H1 (cell line): ENCODE data around the gene RELL2. TPM values are rescaled to one million over a fixed set of nuclear protein-coding genes. Genes with fewer than 3 reads are reported as not detected.

Experiments used
- CTCF ChIA-PET: fragments of 300-600 bp; sonication (Branson Sonifier 250); formaldehyde crosslinking; loops from one replicate; lab custom pipeline; 2021; ENCODE audit not compliant: partially characterized antibody; lab: Charles Lee
- POLR2A ChIA-PET: fragments of 300-600 bp; sonication (Branson Sonifier 250); formaldehyde crosslinking; loops from one replicate; lab custom pipeline; 2021; ENCODE audit warnings: inconsistent platforms; ENCODE audit not compliant: partially characterized antibody; lab: Charles Lee
- DNase-seq, 2 experiments: peaks; one replicate each; pipeline versions ENCODE4 v3.0.0 to v3.0.0-alpha.2; 2010 to 2022; ENCODE audit warnings: low spot score in 2 of 2, low read depth in 1 of 2, mixed read lengths in 1 of 2
- FAIRE-seq: peaks from 2 replicates; lab custom pipeline; 2011; peaks lifted over from hg19 to GRCh38; lab: Jason Lieb, UNC
- H2AFZ ChIP-seq: 2 replicates; pipeline ENCODE4 v1.8.1; 2012; ENCODE audit warnings: low read length, inconsistent platforms
- H2AK5ac ChIP-seq: 2 replicates; pipeline ENCODE4 v1.6.1; 2013; ENCODE audit warnings: low read depth, low read length
- H2BK120ac ChIP-seq: replicated peaks from 2 replicates; pipeline ENCODE3; 2013; ENCODE audit warnings: low read depth, low read length, inconsistent platforms
- H2BK12ac ChIP-seq: 2 replicates; pipeline ENCODE4 v1.6.1; 2013; ENCODE audit warnings: low read depth, low read length
- H2BK15ac ChIP-seq: 2 replicates; pipeline ENCODE4 v1.6.1; 2013; ENCODE audit warnings: low read length
- H2BK20ac ChIP-seq: 2 replicates; pipeline ENCODE4 v1.6.1; 2013; ENCODE audit warnings: low read length
- H2BK5ac ChIP-seq: 2 replicates; pipeline ENCODE4 v1.6.1; 2013; ENCODE audit warnings: low read depth, low read length
- H3K14ac ChIP-seq: 2 replicates; pipeline ENCODE4 v1.6.1; 2013; ENCODE audit warnings: inconsistent platforms; ENCODE audit not compliant: insufficient read length
- H3K18ac ChIP-seq: 2 replicates; pipeline ENCODE4 v1.6.1; 2013; ENCODE audit warnings: low read length; ENCODE audit errors: extremely low read depth
- H3K23ac ChIP-seq: 2 replicates; pipeline ENCODE4 v1.6.1; 2013; ENCODE audit warnings: inconsistent platforms; ENCODE audit not compliant: insufficient read length
- H3K23me2 ChIP-seq: 2 replicates; pipeline ENCODE4 v1.6.1; 2013; ENCODE audit warnings: low read depth, low read length
- H3K27ac ChIP-seq: 2 replicates; pipeline ENCODE4 v1.6.1; 2011; ENCODE audit warnings: low read depth, low read length, inconsistent platforms
- H3K27me3 ChIP-seq, 4 experiments: replicated peaks in 1 of 4; 1 replicate in 1 of 4; 2 replicates in 3 of 4; pipeline versions ENCODE4 v1.6.1 to v1.8.1; 2011 to 2013; ENCODE audit warnings: low read length in 3 of 4, mild to moderate bottlenecking in 3 of 4, inconsistent platforms in 2 of 4, mixed read lengths in 2 of 4, moderate library complexity in 1 of 4; ENCODE audit not compliant: control insufficient read depth in 3 of 4, insufficient read depth in 3 of 4; ENCODE audit errors: extremely low read depth in 1 of 4
- H3K36me3 ChIP-seq, 4 experiments: 2 replicates each; pipeline versions ENCODE4 v1.6.1 to v1.8.1; 2011 to 2013; ENCODE audit warnings: mild to moderate bottlenecking in 4 of 4, low read length in 3 of 4, moderate library complexity in 2 of 4, control low read depth in 1 of 4, inconsistent platforms in 1 of 4; ENCODE audit not compliant: insufficient read depth in 4 of 4, control insufficient read depth in 2 of 4
- H3K4ac ChIP-seq: replicated peaks from 2 replicates; pipeline ENCODE3; 2013; ENCODE audit warnings: low read length, low read depth, mixed read lengths, inconsistent platforms; ENCODE audit not compliant: insufficient read length
- H3K4me1 ChIP-seq, 4 experiments: replicated peaks in 1 of 4; 1 replicate in 1 of 4; 2 replicates in 3 of 4; pipeline versions ENCODE4 v1.6.1 to v1.8.1; 2011 to 2013; ENCODE audit warnings: low read length in 3 of 4, inconsistent platforms in 2 of 4, mixed read lengths in 1 of 4; ENCODE audit not compliant: insufficient read depth in 4 of 4, control insufficient read depth in 3 of 4
- H3K4me2 ChIP-seq, 2 experiments: 2 replicates each; pipeline versions ENCODE4 v1.6.1 to v1.8.1; 2011 to 2013; ENCODE audit warnings: low read depth in 2 of 2, low read length in 2 of 2, control low read depth in 1 of 2, inconsistent platforms in 1 of 2, mild to moderate bottlenecking in 1 of 2; ENCODE audit not compliant: insufficient read depth in 1 of 2
- H3K4me3 ChIP-seq, 4 experiments: fragments of 200-600, 300-600 bp in 1 of 4; sonication (generic), shearing (Covaris generic), sonication (Bioruptor Twin) in 1 of 4; 2 replicates each; pipeline versions ENCODE4 v1.5.1 to v1.8.1; 2011 to 2016; ENCODE audit warnings: low read length in 4 of 4, low read depth in 3 of 4, control low read depth in 2 of 4, inconsistent platforms in 2 of 4, mild to moderate bottlenecking in 2 of 4, mixed read lengths in 1 of 4, moderate library complexity in 1 of 4; ENCODE audit not compliant: insufficient read depth in 2 of 4; ENCODE audit errors: extremely low read depth in 1 of 4
- H3K56ac ChIP-seq: replicated peaks from 2 replicates; pipeline ENCODE3; 2013; ENCODE audit warnings: low read depth, mild to moderate bottlenecking, mixed read lengths, low read length, inconsistent platforms; ENCODE audit not compliant: insufficient read length
- H3K79me1 ChIP-seq: 2 replicates; pipeline ENCODE4 v1.6.1; 2013; ENCODE audit warnings: low read depth, low read length, control low read depth
- H3K79me2 ChIP-seq, 2 experiments: 2 replicates each; pipeline versions ENCODE4 v1.6.1 to v1.8.1; 2012 to 2013; ENCODE audit warnings: low read length in 2 of 2, mild to moderate bottlenecking in 2 of 2, inconsistent platforms in 1 of 2; ENCODE audit not compliant: insufficient read depth in 2 of 2, control insufficient read depth in 1 of 2
- H3K9ac ChIP-seq, 4 experiments: replicated peaks in 1 of 4; 1 replicate in 1 of 4; 2 replicates in 3 of 4; pipeline versions ENCODE4 v1.6.1 to v1.8.1; 2011 to 2013; ENCODE audit warnings: low read depth in 3 of 4, low read length in 3 of 4, control low read depth in 2 of 4, mild to moderate bottlenecking in 2 of 4, moderate library complexity in 2 of 4, inconsistent platforms in 1 of 4; ENCODE audit errors: extremely low read depth in 1 of 4
- H3K9me3 ChIP-seq, 2 experiments: 2 replicates each; pipeline versions ENCODE4 v1.6.1 to v1.8.1; 2012 to 2013; ENCODE audit warnings: mild to moderate bottlenecking in 2 of 2, moderate library complexity in 2 of 2, control low read depth in 1 of 2, inconsistent platforms in 1 of 2, low read depth in 1 of 2, low read length in 1 of 2, mixed read lengths in 1 of 2; ENCODE audit not compliant: insufficient read depth in 2 of 2
- H4K20me1 ChIP-seq, 2 experiments: replicated peaks in 1 of 2; 2 replicates each; pipeline versions ENCODE3 to v1.8.1; 2011 to 2013; ENCODE audit warnings: inconsistent platforms in 2 of 2, low read length in 2 of 2, mild to moderate bottlenecking in 1 of 2; ENCODE audit not compliant: insufficient read depth in 2 of 2, control insufficient read depth in 1 of 2
- H4K5ac ChIP-seq: 2 replicates; pipeline ENCODE4 v1.6.1; 2013; ENCODE audit warnings: low read length, low read depth, mixed read lengths, inconsistent platforms; ENCODE audit not compliant: insufficient read length
- H4K8ac ChIP-seq: 2 replicates; pipeline ENCODE4 v1.8.0; 2013; ENCODE audit warnings: mild to moderate bottlenecking, moderate library complexity, low read length, inconsistent platforms; ENCODE audit not compliant: insufficient read depth; ENCODE audit errors: extremely low read depth
- H4K91ac ChIP-seq: replicated peaks from 2 replicates; pipeline ENCODE3; 2013; ENCODE audit warnings: low read length, mixed read lengths, inconsistent platforms; ENCODE audit not compliant: insufficient read length
- BACH1 ChIP-seq: IDR thresholded peaks from 2 replicates; pipeline ENCODE4 v1.6.1; 2012; ENCODE audit warnings: low read length, improper control_type of control experiment
- BCL11A ChIP-seq, 2 experiments: IDR thresholded peaks; one replicate each; pipeline ENCODE4 v1.6.1; 2011; ENCODE audit warnings: low read depth in 2 of 2, low read length in 2 of 2, mild to moderate bottlenecking in 2 of 2
- BRCA1 ChIP-seq: IDR thresholded peaks from 2 replicates; pipeline ENCODE4 v1.6.1; 2012; ENCODE audit warnings: low read depth, low read length, improper control_type of control experiment
- CHD2 ChIP-seq: IDR thresholded peaks from 2 replicates; pipeline ENCODE4 v1.6.1; 2012; ENCODE audit warnings: low read length, improper control_type of control experiment
- CTBP2 ChIP-seq: IDR thresholded peaks from 2 replicates; pipeline ENCODE4 v1.7.0; 2011; ENCODE audit warnings: borderline replicate concordance, mild to moderate bottlenecking, moderate library complexity, mixed read lengths, low read length; ENCODE audit not compliant: insufficient read depth, insufficient read length
- GTF2F1 ChIP-seq: IDR thresholded peaks from 2 replicates; pipeline ENCODE4 v1.6.1; 2012; ENCODE audit warnings: low read depth, low read length, improper control_type of control experiment, borderline replicate concordance
- MAX ChIP-seq: IDR thresholded peaks from 2 replicates; pipeline ENCODE4 v1.6.1; 2012; ENCODE audit warnings: inconsistent platforms
- RNF2 ChIP-seq: fragments of 200-900, 300-1000 bp; sonication (generic); IDR thresholded peaks from 2 replicates; pipeline ENCODE4 v1.7.1; 2016; ENCODE audit warnings: borderline replicate concordance, low read depth, mild to moderate bottlenecking, antibody characterized with exemption, low read length; ENCODE audit not compliant: poor library complexity, severe bottlenecking; ENCODE audit errors: missing control alignments
- SIRT6 ChIP-seq: IDR thresholded peaks from one replicate; pipeline ENCODE4 v1.7.1; 2012; ENCODE audit warnings: low read length, inconsistent platforms
- SP1 ChIP-seq: IDR thresholded peaks from 2 replicates; pipeline ENCODE4 v1.6.1; 2011; ENCODE audit warnings: low read depth, low read length
- SP2 ChIP-seq: IDR thresholded peaks from 2 replicates; pipeline ENCODE4 v1.6.1; 2012; ENCODE audit warnings: mild to moderate bottlenecking, low read length, inconsistent platforms
- TEAD4 ChIP-seq: IDR thresholded peaks from 2 replicates; pipeline ENCODE4 v1.6.1; 2012; ENCODE audit warnings: low read depth, low read length, inconsistent platforms, mixed read lengths
- WGBS, 2 experiments: shearing (Covaris generic) in 1 of 2; methylation state at CpG; one replicate each; pipeline versions ENCODE4 v1.1.6 to v1.1.7; 2013 to 2015; ENCODE audit warnings: low lambda C conversion rate in 2 of 2, mixed read lengths in 2 of 2, inconsistent platforms in 1 of 2, low coverage in 1 of 2, missing lambda C conversion rate in 1 of 2; ENCODE audit not compliant: insufficient replicate concordance in 2 of 2, insufficient coverage in 1 of 2, insufficient read length in 1 of 2; ENCODE audit errors: extremely low coverage in 1 of 2, missing lambda C conversion rate in 1 of 2; 5-methylcytosine and 5-hydroxymethylcytosine counted together
- polyA plus RNA-seq, 7 experiments: library from polyadenylated mRNA; depleted of rRNA in 3 of 7; stranded (reverse) in 5 of 7; unstranded in 2 of 7; fragments of >200 nt in 5 of 7; fragments of 200-250 nt in 2 of 7; gene quantifications; 1 replicate in 5 of 7; 2 replicates in 1 of 7; 4 replicates in 1 of 7; pipeline versions ENCODE4 v1.2.1 to v1.2.3, GENCODE V29; 2011 to 2013; ENCODE audit warnings: missing spikeins in 2 of 7, mixed read lengths in 2 of 7
- total RNA-seq: library from RNA; stranded (reverse); fragmentation: NEBNext Ultra II Directional; extraction: Animal tissue kit (Norgen Biotek cat#: 25700); gene quantifications from 2 replicates; pipeline ENCODE4 v1.2.1, GENCODE V29; 2021
- TF ChIP-seq, protein P1 (sequence below): IDR thresholded peaks from 2 replicates; pipeline ENCODE4 v1.6.1; 2012; ENCODE audit warnings: inconsistent platforms

RELL2 gene
- total and polyA plus RNA-seq, 2 of the 8 experiments (the other 6 are each of a cell fraction or from before 2014, with no cell fraction given) = 18.6 to 23.7 TPM

DNA sequence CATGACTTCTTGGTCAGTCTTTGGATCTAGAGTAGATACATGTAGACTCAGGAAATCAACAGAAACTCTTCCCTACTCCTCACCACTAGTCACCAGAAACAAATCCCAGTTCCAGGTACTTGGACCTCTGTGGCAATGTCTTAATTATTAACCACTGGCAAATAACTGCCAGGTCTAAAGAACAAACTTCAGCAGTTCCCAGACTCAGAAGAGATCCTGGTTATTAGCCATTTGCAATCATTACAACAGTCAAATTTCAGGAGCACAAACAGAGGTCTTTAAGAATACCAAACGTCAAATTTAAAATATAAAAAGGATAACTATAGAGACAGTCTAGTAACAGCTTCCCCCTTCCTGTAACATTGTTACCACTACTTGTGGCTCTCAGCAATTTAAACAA is 28.2 kb upstream of the RELL2 start:
- Histone ChIP-seq H3K4me2 (no peak overlapping the region), H3K9me3 (no peaks in the 10 kb centered on the region), H4K20me1 (peaks cover 4 to 7% of the 10 kb centered on the region in 2 experiments), H3K4me1 (no peaks in the 10 kb centered on the region; a peak in 2 of 7 replicates), H2BK5ac (no peak overlapping the region), H3K27ac (no peak overlapping the region), H3K4me3 (no peak overlapping the region), H2BK120ac (no peak overlapping the region), H3K56ac (no peak overlapping the region), H4K8ac (no peak overlapping the region), H3K9ac (no peak overlapping the region), H2BK15ac (no peak overlapping the region), H3K36me3 (no peaks in the 10 kb centered on the region), H2AK5ac (no peak overlapping the region), H3K23ac (no peak overlapping the region), H3K4ac (no peak overlapping the region), H3K14ac (no peak overlapping the region), H3K79me2 (peaks cover 9 to 96% of the 10 kb centered on the region in 2 experiments; a peak in 3 of 4 replicates), H3K79me1 (peaks cover 7% of the 10 kb centered on the region), H3K18ac (no peak overlapping the region), H4K91ac (no peak overlapping the region), H2BK12ac (no peak overlapping the region), H2BK20ac (no peak overlapping the region), H4K5ac (no peak overlapping the region), H3K27me3 (no peaks in the 10 kb centered on the region), H2AFZ (no peak overlapping the region), H3K23me2 (no peaks in the 10 kb centered on the region)
- no peak for FAIRE-seq
- 75% methylated on average over 1 of the region's 1 CpG; no CpG with 5 or more reads in 1 of the 2 experiments for WGBS, 2 experiments
- no peak for DNase-seq
- CTCF ChIA-PET = interaction anchor here (0.6 to 8.8 kb wide), 8 partner anchors 9 to 456 kb away, joined by 3 to 74 read pairs (median 4); no protein-coding TSS in a partner anchor
- POLR2A ChIA-PET = interaction anchor here (1.1 to 7.9 kb wide), 4 partner anchors 8 to 16 kb away, joined by 3 to 55 read pairs (median 4); partner anchors contain the start of gene DIAPH1
- TF ChIP-seq SP2 (no peak), GTF2F1 (no peak), RNF2 (no peak), MAX (no peak), BRCA1 (no peak), SP1 (no peak), BACH1 (no peak), BCL11A (IDR thresholded peaks at IDR 0.05; ENCODE audit: low read depth in 2 of 2, low read length in 2 of 2) (no peak), TEAD4 (no peak), SIRT6 (no peak), CTBP2 (no peak), CHD2 (no peak)
- TF ChIP-seq, protein P1, sequence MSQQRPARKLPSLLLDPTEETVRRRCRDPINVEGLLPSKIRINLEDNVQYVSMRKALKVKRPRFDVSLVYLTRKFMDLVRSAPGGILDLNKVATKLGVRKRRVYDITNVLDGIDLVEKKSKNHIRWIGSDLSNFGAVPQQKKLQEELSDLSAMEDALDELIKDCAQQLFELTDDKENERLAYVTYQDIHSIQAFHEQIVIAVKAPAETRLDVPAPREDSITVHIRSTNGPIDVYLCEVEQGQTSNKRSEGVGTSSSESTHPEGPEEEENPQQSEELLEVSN = no peak
